NCI-H345 (cell line): Measurements from ENCODE around the gene HES4.
"Not testable (repeated sequence)": the region's sequence is repeated elsewhere in the genome, so short reads cannot be mapped to it uniquely, and the experiment has no call there.

ENCODE experiments used
- DNase-seq: peaks from one replicate; lab custom pipeline; 2025; lab: John Stamatoyannopoulos, UW

Gene HES4

DNA sequence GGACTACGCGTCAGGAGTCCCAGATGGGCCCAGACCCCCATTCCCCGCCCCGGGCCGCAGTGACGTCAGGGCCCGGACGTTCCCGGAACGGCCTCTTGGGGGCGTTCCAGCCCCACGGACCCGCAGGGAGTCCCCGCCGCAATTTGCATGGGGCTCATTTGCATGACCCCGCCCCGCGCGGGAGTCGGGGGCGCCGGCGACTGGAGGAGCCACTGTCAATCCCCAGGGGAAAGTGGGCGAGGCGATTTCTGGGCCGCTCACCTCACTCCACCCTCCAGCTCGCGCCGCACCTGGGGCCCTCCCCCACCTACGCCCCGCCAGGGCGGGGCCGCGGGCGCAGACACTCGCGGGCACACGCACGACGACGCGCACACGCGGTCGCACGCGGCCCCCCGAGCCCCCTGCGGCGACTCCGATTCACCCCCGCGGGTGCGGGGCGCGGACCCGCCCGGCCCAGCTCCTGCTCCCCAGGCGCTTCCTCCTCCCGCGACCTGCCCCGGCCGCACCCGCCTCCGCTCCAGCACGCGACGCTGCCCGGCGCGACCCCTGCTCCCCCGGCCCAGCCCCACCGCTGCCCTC lies 33.2 kb upstream of the HES4 start:
- DNase-seq = peak; percentile 94

- DNase-seq = peak; percentile 25
Measured at GRCh38 chr1:1032424-1032823, 32.5 kb upstream of the HES4 start.

DNA sequence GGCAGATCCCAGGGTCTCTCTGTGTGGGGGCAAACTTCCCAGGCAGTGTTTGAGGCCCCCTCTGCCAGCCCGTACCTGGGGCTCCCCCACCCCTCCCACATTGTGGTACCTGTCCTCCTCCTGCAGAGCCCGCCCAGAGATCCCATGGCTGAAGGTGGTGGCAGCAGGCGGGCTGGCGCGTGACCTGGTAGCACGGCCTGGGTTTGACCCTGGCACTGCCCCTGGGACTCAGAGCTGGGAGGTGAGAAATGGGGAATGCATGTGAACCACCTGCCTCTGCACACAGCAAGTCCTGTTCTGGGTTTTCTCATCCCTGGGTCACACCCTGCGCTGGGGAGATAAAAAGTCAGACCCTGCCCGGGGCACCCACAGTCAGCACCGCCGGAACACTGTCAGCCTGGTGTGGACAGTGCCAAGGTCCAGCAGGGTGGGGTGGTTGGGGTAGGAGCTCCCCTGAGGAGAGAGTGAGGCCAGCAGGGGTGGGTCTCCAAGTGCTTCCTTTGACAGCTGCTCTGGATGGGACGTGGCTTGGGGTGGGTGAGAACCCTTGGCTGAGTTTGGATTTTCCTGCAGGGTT lies 31.9 kb upstream of the HES4 start:
- DNase-seq = no peak

- not testable (repeated sequence) for DNase-seq
Measured at GRCh38 chr1:1030867-1031658, 31.2 kb upstream of the HES4 start.

DNA sequence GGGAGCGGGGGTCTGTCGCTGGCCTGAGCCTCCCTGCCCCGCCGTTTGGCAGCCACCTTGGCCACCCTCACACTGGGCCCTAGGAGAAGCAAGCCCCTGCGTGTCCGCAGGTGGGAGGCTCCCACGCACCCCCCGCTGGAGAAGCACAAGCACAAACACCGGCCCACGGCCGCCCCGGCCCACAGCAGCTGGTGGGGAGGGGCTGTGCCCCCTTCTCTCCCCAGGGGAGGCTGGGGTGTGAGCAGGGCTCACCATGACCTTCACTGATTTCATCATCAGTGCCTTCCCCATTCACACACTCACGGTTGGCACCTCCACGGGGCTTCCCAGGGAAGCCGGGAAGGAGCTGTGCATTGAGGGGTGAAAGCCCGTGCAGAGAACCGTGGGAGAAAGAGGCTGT lies 27.9 kb upstream of the HES4 start:
- DNase-seq = no peak

GRCh38 chr1:1026599-1027413 lies 26.9 kb upstream of the HES4 start:
- DNase-seq = no peak

- no peak for DNase-seq
Measured at GRCh38 chr1:1025730-1026129, 25.8 kb upstream of the HES4 start.

- no peak for DNase-seq
Measured at GRCh38 chr1:1024771-1025699, 25.1 kb upstream of the HES4 start.

- DNase-seq = no peak
Measured at GRCh38 chr1:1024149-1024770, 24.4 kb upstream of the HES4 start.

DNA sequence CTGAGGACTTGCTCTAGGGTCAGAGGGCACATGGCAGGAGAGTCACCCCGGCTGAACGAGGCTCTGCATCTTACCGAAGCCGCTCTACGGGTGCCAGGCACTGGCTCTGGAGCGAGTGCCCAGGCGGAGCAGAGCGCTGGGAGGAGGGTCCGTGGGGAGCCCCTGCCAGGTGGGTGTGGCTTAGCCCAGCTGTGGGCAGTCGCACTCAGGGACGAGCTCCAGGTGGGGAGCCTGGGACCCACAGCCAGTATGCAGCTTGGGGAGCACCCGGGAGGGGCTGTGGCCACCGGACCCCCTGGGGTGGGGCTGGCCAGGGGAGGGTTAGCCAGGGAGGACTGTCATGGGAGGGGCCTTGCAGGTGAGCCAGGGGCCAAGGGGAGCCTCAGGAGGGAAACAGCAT lies 23.8 kb upstream of the HES4 start:
- no peak for DNase-seq

DNA sequence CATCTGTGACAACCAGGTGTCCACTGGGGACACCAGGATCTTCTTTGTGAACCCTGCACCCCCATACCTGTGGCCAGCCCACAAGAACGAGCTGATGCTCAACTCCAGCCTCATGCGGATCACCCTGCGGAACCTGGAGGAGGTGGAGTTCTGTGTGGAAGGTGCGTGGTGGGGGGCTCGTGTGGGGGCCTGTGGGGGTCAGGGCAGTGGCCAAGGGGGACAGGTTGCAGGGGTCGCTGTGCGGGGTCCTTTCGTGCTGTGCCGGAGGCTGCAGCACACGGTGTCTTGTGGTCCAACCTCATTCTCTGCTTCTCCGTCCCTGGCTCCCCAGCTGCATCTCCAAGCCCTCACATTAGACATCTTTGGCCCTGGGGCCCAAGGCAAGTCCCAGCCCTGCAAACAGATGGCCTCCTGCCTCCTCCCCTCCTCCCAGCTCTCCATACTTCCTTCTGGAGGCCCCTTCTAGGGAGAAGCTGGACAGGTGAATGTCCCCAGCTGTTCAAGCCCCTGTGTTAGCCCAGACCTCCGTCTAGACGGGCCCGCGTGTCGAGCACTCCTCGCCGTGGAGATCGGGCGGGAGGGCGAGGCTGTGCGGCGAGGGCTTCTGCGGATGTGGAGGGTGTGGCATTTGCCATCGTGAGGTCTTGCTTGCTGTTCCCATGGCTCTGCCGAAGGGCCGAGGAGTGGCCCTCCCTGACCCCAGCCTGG lies 22.6 kb upstream of the HES4 start:
- DNase-seq = no peak

DNA sequence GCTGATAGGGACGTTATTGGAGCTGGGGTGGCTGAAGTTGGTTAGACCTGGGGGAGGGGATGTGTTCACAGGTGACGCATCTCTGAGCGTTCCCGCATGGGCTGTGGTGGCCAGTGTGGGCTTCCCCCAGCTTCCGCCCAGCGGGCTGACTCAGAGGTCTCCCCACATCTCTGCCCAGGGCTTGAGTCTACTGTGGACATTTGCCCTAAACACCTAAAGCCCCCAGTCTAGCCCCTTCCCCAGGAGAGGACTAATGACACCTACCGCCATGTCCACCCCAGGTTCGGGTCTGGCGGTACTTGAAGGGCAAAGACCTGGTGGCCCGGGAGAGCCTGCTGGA lies 22.0 kb upstream of the HES4 start:
- no peak for DNase-seq

- peak; percentile 58 for DNase-seq
Measured at GRCh38 chr1:1021010-1021919, 21.4 kb upstream of the HES4 start.

DNA sequence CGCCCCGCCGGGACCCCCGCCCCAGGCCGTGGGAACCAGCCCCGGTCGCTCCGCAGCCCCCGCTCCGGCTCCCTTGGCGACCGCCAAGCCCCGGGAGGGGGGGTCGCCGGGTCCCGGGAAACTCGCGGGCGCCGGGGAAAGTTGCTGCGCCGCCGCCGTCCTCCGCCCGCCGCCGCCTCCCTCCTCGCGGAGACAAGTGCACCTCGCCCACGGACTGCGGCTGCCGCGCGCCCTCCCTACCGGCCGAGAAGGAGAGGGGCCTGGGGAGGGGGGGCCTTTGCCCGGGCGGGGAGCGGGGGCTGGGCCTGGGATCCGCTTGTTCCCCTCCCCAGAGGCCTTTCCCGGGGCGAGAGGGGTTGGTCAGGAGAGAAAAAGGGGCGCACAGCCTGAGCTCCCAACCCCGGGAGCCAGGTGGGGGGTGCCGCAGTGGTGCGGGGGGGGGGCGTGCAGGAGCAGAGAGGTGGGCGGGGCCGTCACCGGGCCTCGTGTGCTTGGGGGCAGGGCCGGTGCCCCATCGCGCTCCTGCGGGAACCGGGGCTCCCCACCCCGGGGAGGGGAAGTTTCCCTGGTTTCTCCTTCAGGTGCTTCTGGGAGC lies 20.6 kb upstream of the HES4 start:
- peak; percentile 29 for DNase-seq

DNA sequence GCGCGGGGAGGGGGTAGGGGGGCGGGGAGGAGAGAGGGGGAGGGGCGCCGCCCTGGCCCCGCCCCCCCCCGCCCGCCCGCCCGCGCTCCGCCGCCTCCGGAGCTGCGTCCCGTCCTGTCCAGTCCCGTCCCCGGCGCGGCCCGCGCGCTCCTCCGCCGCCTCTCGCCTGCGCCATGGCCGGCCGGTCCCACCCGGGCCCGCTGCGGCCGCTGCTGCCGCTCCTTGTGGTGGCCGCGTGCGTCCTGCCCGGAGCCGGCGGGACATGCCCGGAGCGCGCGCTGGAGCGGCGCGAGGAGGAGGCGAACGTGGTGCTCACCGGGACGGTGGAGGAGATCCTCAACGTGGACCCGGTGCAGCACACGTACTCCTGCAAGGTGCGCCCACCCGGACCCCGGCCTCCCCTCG lies 20.1 kb upstream of the HES4 start, which contains the start of gene AGRN:
Gene AGRN, plus strand, starts transcription at position 121 of the 405 bp plus-strand sequence. Its CDS starts 53 bp downstream, at position 174.
- DNase-seq = peak; percentile 44

- DNase-seq = peak; percentile 80
Measured at GRCh38 chr1:1019122-1019999, 19.5 kb upstream of the HES4 start.

DNA sequence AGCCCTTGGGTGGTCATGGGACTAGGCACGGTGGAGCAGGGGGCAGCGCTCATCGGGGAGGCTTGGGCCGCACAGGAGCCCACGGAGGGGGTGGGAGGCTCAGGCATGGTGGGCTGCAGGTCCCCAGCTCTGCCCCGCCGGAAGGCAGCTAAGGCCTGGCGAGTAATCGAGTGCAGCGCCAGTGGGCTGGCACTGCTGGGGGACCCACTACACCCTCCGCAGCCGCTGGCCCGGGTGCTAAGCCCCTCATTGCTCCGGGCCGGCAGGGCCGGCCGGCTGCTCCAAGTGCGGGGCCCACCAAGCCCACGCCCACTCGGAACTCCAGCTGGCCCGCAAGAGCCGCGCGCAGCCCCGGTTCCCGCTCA lies 18.4 kb upstream of the HES4 start:
- not testable (repeated sequence) for DNase-seq
